H9 (cell line): Measurements from ENCODE around the gene GPAT3. TPM values are rescaled to one million over a fixed set of nuclear protein-coding genes. Genes with fewer than 3 reads are reported as not detected.

Source experiments
- DNase-seq: peaks from one replicate; pipeline ENCODE4 v3.0.0-alpha.2; 2017
- H2AFZ ChIP-seq: one replicate; pipeline ENCODE4 v1.6.1; 2013; ENCODE audit warnings: mild to moderate bottlenecking, low read length, control low read depth, moderate library complexity
- H2AK5ac ChIP-seq: 2 replicates; pipeline ENCODE4 v1.6.1; 2013; ENCODE audit warnings: low read length, control low read depth, mixed read lengths; ENCODE audit not compliant: insufficient read length
- H2BK120ac ChIP-seq: one replicate; pipeline ENCODE4 v1.6.1; 2013; ENCODE audit warnings: low read depth, mild to moderate bottlenecking, low read length, control low read depth, inconsistent platforms; ENCODE audit not compliant: poor library complexity, severe bottlenecking
- H2BK12ac ChIP-seq: 2 replicates; pipeline ENCODE4 v1.6.1; 2013; ENCODE audit warnings: low read length, control low read depth, mixed read lengths, low read depth; ENCODE audit not compliant: insufficient read length
- H2BK15ac ChIP-seq: 2 replicates; pipeline ENCODE4 v1.6.1; 2013; ENCODE audit warnings: low read depth, low read length, control low read depth
- H2BK20ac ChIP-seq: one replicate; pipeline ENCODE4 v1.6.1; 2013; ENCODE audit warnings: low read depth, mild to moderate bottlenecking, low read length, control low read depth, inconsistent platforms; ENCODE audit not compliant: poor library complexity, severe bottlenecking
- H2BK5ac ChIP-seq: 2 replicates; pipeline ENCODE4 v1.6.1; 2013; ENCODE audit warnings: low read length, control low read depth, mixed read lengths; ENCODE audit not compliant: insufficient read length
- H3K14ac ChIP-seq: 2 replicates; pipeline ENCODE4 v1.6.1; 2013; ENCODE audit warnings: low read length, control low read depth; ENCODE audit not compliant: insufficient read depth
- H3K18ac ChIP-seq: 2 replicates; pipeline ENCODE4 v1.6.1; 2013; ENCODE audit warnings: low read depth, mild to moderate bottlenecking, mixed read lengths, low read length, control low read depth; ENCODE audit not compliant: insufficient read length
- H3K23ac ChIP-seq: 2 replicates; pipeline ENCODE4 v1.6.1; 2013; ENCODE audit warnings: low read length, control low read depth, mixed read lengths, low read depth; ENCODE audit not compliant: insufficient read length
- H3K23me2 ChIP-seq: 2 replicates; pipeline ENCODE4 v1.6.1; 2013; ENCODE audit warnings: low read depth, mild to moderate bottlenecking, mixed read lengths, low read length, control low read depth; ENCODE audit not compliant: insufficient read length, poor library complexity, severe bottlenecking
- H3K27ac ChIP-seq: 2 replicates; pipeline ENCODE4 v1.5.1; 2013; ENCODE audit warnings: low read length, control low read depth, mixed read lengths, low read depth; ENCODE audit not compliant: insufficient read length
- H3K27me3 ChIP-seq: 2 replicates; pipeline ENCODE4 v1.6.1; 2013; ENCODE audit warnings: low read length, control low read depth, inconsistent platforms; ENCODE audit not compliant: insufficient read depth
- H3K4ac ChIP-seq: 2 replicates; pipeline ENCODE4 v1.6.1; 2013; ENCODE audit warnings: low read depth, mild to moderate bottlenecking, control low read depth, inconsistent platforms, low read length, moderate library complexity
- H3K4me1 ChIP-seq: 2 replicates; pipeline ENCODE4 v1.6.1; 2013; ENCODE audit warnings: low read length, control low read depth, inconsistent platforms; ENCODE audit not compliant: insufficient read depth
- H3K4me2 ChIP-seq: 2 replicates; pipeline ENCODE4 v1.6.1; 2013; ENCODE audit warnings: low read length, control low read depth, mixed read lengths; ENCODE audit not compliant: insufficient read length, insufficient read depth
- H3K56ac ChIP-seq: 2 replicates; pipeline ENCODE4 v1.6.1; 2013; ENCODE audit warnings: low read depth, mild to moderate bottlenecking, mixed read lengths, low read length, control low read depth; ENCODE audit not compliant: insufficient read length
- H3K79me1 ChIP-seq: 2 replicates; pipeline ENCODE4 v1.6.1; 2013; ENCODE audit warnings: low read depth, mild to moderate bottlenecking, moderate library complexity, low read length, control low read depth, inconsistent platforms; ENCODE audit not compliant: insufficient read depth, poor library complexity, severe bottlenecking
- H3K79me2 ChIP-seq: 2 replicates; pipeline ENCODE4 v1.6.1; 2013; ENCODE audit warnings: low read length, control low read depth, inconsistent platforms; ENCODE audit not compliant: insufficient read depth
- H3K9ac ChIP-seq: 2 replicates; pipeline ENCODE4 v1.6.1; 2013; ENCODE audit warnings: low read length, control low read depth, mixed read lengths; ENCODE audit not compliant: insufficient read length; ENCODE audit errors: extremely low read depth
- H3K9me3 ChIP-seq: one replicate; pipeline ENCODE4 v1.6.1; 2013; ENCODE audit warnings: low read depth, low read length, inconsistent platforms; ENCODE audit not compliant: control insufficient read depth
- H3T11ph ChIP-seq: one replicate; pipeline ENCODE4 v1.6.1; 2013; ENCODE audit warnings: mild to moderate bottlenecking, low read length, control low read depth, inconsistent platforms
- H4K20me1 ChIP-seq: one replicate; pipeline ENCODE4 v1.6.1; 2013; ENCODE audit not compliant: control insufficient read depth, insufficient read length, insufficient read depth
- H4K5ac ChIP-seq: 2 replicates; pipeline ENCODE4 v1.6.1; 2013; ENCODE audit warnings: low read depth, mild to moderate bottlenecking, mixed read lengths, low read length, control low read depth; ENCODE audit not compliant: insufficient read length
- H4K8ac ChIP-seq: replicated peaks from 2 replicates; pipeline ENCODE4 v1.6.1; 2013; ENCODE audit warnings: low read length, control low read depth, mixed read lengths, low read depth; ENCODE audit not compliant: insufficient read length
- H4K91ac ChIP-seq: 2 replicates; pipeline ENCODE4 v1.6.1; 2013; ENCODE audit warnings: low read depth, mild to moderate bottlenecking, moderate library complexity, mixed read lengths, low read length, control low read depth; ENCODE audit not compliant: insufficient read length
- H3K27ac Mint-ChIP-seq, 3 experiments: 2 replicates in 2 of 3; 3 replicates in 1 of 3; pipeline ENCODE4 v1.8.0; 2020 to 2021; ENCODE audit warnings: mixed read lengths in 3 of 3, mild to moderate bottlenecking in 1 of 3, moderate library complexity in 1 of 3
- H3K27me3 Mint-ChIP-seq: 2 replicates; pipeline ENCODE4 v1.8.0; 2021; ENCODE audit warnings: low read depth, mild to moderate bottlenecking, moderate library complexity, mixed read lengths
- H3K36me3 Mint-ChIP-seq, 3 experiments: 2 replicates in 2 of 3; 3 replicates in 1 of 3; pipeline ENCODE4 v1.8.0; 2020 to 2021; ENCODE audit warnings: low read depth in 3 of 3, mixed read lengths in 3 of 3; ENCODE audit not compliant: insufficient read depth in 1 of 3
- H3K4me1 Mint-ChIP-seq, 2 experiments: 2 replicates each; pipeline ENCODE4 v1.8.0; 2020; ENCODE audit warnings: mixed read lengths in 2 of 2
- H3K4me3 Mint-ChIP-seq, 2 experiments: 2 replicates in 1 of 2; 3 replicates in 1 of 2; pipeline ENCODE4 v1.8.0; 2020 to 2021; ENCODE audit warnings: mild to moderate bottlenecking in 2 of 2, mixed read lengths in 2 of 2, moderate library complexity in 1 of 2
- H3K9me3 Mint-ChIP-seq, 2 experiments: 2 replicates in 1 of 2; 3 replicates in 1 of 2; pipeline ENCODE4 v1.8.0; 2020; ENCODE audit warnings: mild to moderate bottlenecking in 2 of 2, mixed read lengths in 2 of 2, moderate library complexity in 1 of 2
- WGBS: extraction: QIAGEN DNeasy Blood & Tissue Kit; methylation state at CpG from one replicate; pipeline ENCODE4 v1.1.7; 2013; ENCODE audit warnings: missing lambda C conversion rate, low lambda C conversion rate, mixed read lengths; ENCODE audit not compliant: insufficient read length; ENCODE audit errors: extremely low coverage; 5-methylcytosine and 5-hydroxymethylcytosine counted together
- total RNA-seq: library from RNA; stranded (reverse); gene quantifications from 2 replicates; pipeline ENCODE4 v1.2.1, GENCODE V29; 2021
- TF ChIP-seq, protein P1 (sequence below): fragments of 200-600 bp; sonication (generic); conservative IDR thresholded peaks from 3 replicates; pipeline ENCODE4 v1.8.0; 2021; ENCODE audit warnings: antibody characterized with exemption, mild to moderate bottlenecking

The GPAT3 gene
- total RNA-seq, 1 experiment from 2014 or later = 1.8 TPM

- Mint-ChIP-seq H3K4me1 (peaks cover 3 to 6% of the 10 kb centered on the region in 2 experiments; a peak in 2 of 4 replicates), H3K9me3 (no peaks in the 10 kb centered on the region; a peak in 1 of 5 replicates), H3K36me3 (no peaks in the 10 kb centered on the region; a peak in 1 of 7 replicates), H3K27me3 (no peaks in the 10 kb centered on the region), H3K27ac (no peak overlapping the region), H3K4me3 (no peak overlapping the region)
- no peak overlapping the region for H3K18ac ChIP-seq
- H4K20me1 ChIP-seq = no peaks in the 10 kb centered on the region
- no peak overlapping the region for H4K91ac ChIP-seq
- no peak overlapping the region for H2AFZ ChIP-seq
- no peak overlapping the region for H2AK5ac ChIP-seq
- H3K4ac ChIP-seq = no peak overlapping the region
- H3K23ac ChIP-seq = no peak overlapping the region
- no peaks in the 10 kb centered on the region for H3K27me3 ChIP-seq
- H3K23me2 ChIP-seq = no peaks in the 10 kb centered on the region
- H2BK120ac ChIP-seq = no peak overlapping the region
- no peak overlapping the region for H4K5ac ChIP-seq
- no peaks in the 10 kb centered on the region for H3K4me1 ChIP-seq
- H3K56ac ChIP-seq = no peak overlapping the region
- no peak overlapping the region for H3K4me2 ChIP-seq
- TF ChIP-seq, protein P1, sequence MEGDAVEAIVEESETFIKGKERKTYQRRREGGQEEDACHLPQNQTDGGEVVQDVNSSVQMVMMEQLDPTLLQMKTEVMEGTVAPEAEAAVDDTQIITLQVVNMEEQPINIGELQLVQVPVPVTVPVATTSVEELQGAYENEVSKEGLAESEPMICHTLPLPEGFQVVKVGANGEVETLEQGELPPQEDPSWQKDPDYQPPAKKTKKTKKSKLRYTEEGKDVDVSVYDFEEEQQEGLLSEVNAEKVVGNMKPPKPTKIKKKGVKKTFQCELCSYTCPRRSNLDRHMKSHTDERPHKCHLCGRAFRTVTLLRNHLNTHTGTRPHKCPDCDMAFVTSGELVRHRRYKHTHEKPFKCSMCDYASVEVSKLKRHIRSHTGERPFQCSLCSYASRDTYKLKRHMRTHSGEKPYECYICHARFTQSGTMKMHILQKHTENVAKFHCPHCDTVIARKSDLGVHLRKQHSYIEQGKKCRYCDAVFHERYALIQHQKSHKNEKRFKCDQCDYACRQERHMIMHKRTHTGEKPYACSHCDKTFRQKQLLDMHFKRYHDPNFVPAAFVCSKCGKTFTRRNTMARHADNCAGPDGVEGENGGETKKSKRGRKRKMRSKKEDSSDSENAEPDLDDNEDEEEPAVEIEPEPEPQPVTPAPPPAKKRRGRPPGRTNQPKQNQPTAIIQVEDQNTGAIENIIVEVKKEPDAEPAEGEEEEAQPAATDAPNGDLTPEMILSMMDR = no peak
- no peak overlapping the region for H3K14ac ChIP-seq
- no peak overlapping the region for H3T11ph ChIP-seq
- H2BK20ac ChIP-seq = no peak overlapping the region
- H4K8ac ChIP-seq = no peak overlapping the region
- no peak overlapping the region for H3K27ac ChIP-seq
- no peaks in the 10 kb centered on the region for H3K79me2 ChIP-seq
- H3K79me1 ChIP-seq = no peaks in the 10 kb centered on the region
- WGBS = no CpG with 5 or more reads among the region's 3 CpGs
- DNase-seq = no peak
- no peak overlapping the region for H2BK15ac ChIP-seq
- no peak overlapping the region for H3K9ac ChIP-seq
- no peak overlapping the region for H2BK12ac ChIP-seq
- H3K9me3 ChIP-seq = no peaks in the 10 kb centered on the region
- H2BK5ac ChIP-seq = no peak overlapping the region
Observed at GRCh38 chr4:83546786-83547185, 10.9 kb downstream of the GPAT3 start.
